ENCODE measurements around the gene E4F1. TPM values are rescaled to one million over a fixed set of nuclear protein-coding genes. Genes with fewer than 3 reads are reported as not detected.

E4F1 gene
- total RNA-seq, 1 experiment from 2014 or later, result 34.4 TPM

GRCh38 chr16:2251296-2252111 lies 28.1 kb downstream of the E4F1 start, which contains the start of gene ECI1 (continued):
- TF ChIP-seq ZNF425 (CRISPR knock-in tag; conservative IDR thresholded peaks at IDR 0.05), result no peak
- no peak; the same call in 1 of the 2 replicates for TF ChIP-seq ZNF423 (CRISPR knock-in tag; IDR thresholded peaks at IDR 0.05)
- TF ChIP-seq STAT6 (CRISPR knock-in tag; conservative IDR thresholded peaks at IDR 0.05; ENCODE audit: low read depth), result no peak
- TF ChIP-seq NFE2L1 (CRISPR knock-in tag; IDR thresholded peaks at IDR 0.05), result no peak
- no peak for TF ChIP-seq ZNF281 (CRISPR knock-in tag; IDR thresholded peaks at IDR 0.05)
- 0 out of 2 replicates have a peak, but pooled peaks have one; percentile 16 for TF ChIP-seq ZMAT4 (CRISPR knock-in tag; IDR thresholded peaks at IDR 0.05)
- no peak for TF ChIP-seq ZBTB43 (CRISPR knock-in tag; IDR thresholded peaks at IDR 0.05)
- TF ChIP-seq SOX15 (CRISPR knock-in tag; IDR thresholded peaks at IDR 0.05), result no peak
- no peak for TF ChIP-seq IRF1 (CRISPR knock-in tag; IDR thresholded peaks at IDR 0.05)
- peak; percentile 88 for TF ChIP-seq TEAD1 (CRISPR knock-in tag; IDR thresholded peaks at IDR 0.05)
- TF ChIP-seq ZNF219 (CRISPR knock-in tag; IDR thresholded peaks at IDR 0.05; ENCODE audit: borderline replicate concordance), result no peak
- no peak for TF ChIP-seq MXD4 (CRISPR knock-in tag; IDR thresholded peaks at IDR 0.05; ENCODE audit: borderline replicate concordance)
- peak; percentile 22 for TF ChIP-seq ZNF416 (CRISPR knock-in tag; IDR thresholded peaks at IDR 0.05)
- peak; percentile 13; the same call in 1 of the 2 replicates for TF ChIP-seq CTCF (IDR thresholded peaks at IDR 0.05)
- no peak; the same call in none of the 2 replicates for TF ChIP-seq FOXP1 (CRISPR knock-in tag; IDR thresholded peaks at IDR 0.05; ENCODE audit: borderline replicate concordance)
- TF ChIP-seq ZNF121 (CRISPR knock-in tag; IDR thresholded peaks at IDR 0.05), result peak; percentile 69; the same call in 1 of the 2 replicates
- no peak for TF ChIP-seq GRHL2 (CRISPR knock-in tag; IDR thresholded peaks at IDR 0.05; ENCODE audit: insufficient replicate concordance, severe bottlenecking)
- 0 out of 2 replicates have a peak, but pooled peaks have one; percentile 62 for TF ChIP-seq FOXP4 (CRISPR knock-in tag; IDR thresholded peaks at IDR 0.05)
- TF ChIP-seq ELF4 (CRISPR knock-in tag; IDR thresholded peaks at IDR 0.05; ENCODE audit: low read depth), result peak; percentile 62; the same call in 1 of the 2 replicates
